Stimulated activated CD4-positive, alpha-beta T cell treated with anti-CD3 and anti-CD28 coated beads, Interleukin-2, amount 100 ng/mL, for 48 hours (primary cell): ENCODE measurements around the gene EDA.
A peak's percentile ranks its signal among the peaks of the same experiment; 100 is the strongest.
"Not testable (repeated sequence)": the region's sequence is repeated elsewhere in the genome, so short reads cannot be mapped to it uniquely, and the experiment has no call there.

Source experiments
- DNase-seq, 2 donors: peaks; one replicate each; pipeline ENCODE4 v3.0.0-alpha.2; 2020

Gene EDA

DNA sequence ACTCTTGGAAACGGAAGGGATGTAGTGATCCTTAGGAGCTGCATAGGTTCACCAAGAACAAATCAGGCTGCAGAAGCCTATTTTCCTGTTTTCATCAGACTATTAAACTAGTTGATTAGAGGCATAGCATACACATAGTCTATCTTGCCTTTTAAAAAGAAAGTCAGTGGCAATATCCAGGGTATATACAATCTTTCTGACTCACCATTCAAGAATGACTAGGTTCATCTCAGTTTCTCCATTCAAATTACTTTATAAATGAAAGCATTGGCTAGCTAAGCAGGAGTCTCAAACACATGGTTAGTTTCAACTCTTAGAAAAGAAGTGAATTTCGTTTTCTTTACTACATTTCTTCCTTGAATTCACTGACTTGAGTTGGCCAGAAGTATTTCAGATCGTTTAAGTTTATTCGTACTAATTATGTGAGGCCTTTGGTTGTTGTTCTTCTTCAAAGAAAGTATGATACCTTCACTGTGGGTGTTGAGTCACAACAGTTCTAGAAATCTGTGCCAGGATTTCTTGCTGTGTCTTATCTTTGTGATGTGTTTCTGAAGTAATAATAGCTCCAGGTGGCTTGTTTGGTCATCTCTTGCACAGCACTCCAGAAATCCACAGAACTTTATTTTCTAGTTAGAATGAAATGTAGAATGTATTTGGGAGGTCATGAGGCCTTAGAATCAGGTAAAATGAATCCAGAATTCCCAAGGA, 345.6 kb downstream of the EDA start:
- no peak for DNase-seq

DNA sequence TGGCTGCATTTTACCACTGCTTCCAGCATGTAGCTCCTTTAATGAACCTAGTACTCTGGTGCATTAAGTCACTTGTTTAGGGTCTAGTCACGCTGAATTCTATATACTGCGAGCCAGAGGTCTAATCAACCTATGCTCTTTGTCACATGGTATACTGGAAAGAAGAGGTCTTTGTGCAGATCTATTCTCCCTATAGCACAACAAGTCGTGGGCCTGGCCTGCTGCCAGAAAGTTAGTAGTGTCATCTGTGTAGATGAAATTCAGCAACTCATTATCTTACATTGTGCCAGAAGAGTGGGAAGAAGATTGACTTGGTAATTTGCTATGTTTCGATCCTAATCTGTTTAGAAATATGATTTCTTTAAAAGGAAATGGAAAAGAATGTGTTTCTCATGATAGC, 353.0 kb downstream of the EDA start:
- DNase-seq, result no peak

DNA sequence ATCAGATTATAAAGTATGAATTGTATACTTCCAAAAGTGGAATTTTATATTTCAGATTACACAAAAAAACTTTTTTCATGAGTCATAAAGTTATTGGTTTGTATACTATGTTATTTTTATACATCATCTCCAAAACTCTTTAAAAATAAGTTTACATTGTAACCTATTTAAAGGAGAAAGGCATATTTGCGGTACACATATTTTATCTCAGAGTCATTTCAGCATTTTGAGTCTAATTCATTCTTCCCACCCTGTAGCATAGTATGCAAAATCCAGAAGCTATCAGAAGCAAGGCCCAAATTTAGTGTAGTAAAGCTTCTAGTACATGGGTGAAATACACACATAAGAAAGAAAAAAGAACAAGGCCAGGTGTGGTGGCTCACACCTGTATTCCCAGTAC, 353.5 kb downstream of the EDA start:
- no peak for DNase-seq

DNA sequence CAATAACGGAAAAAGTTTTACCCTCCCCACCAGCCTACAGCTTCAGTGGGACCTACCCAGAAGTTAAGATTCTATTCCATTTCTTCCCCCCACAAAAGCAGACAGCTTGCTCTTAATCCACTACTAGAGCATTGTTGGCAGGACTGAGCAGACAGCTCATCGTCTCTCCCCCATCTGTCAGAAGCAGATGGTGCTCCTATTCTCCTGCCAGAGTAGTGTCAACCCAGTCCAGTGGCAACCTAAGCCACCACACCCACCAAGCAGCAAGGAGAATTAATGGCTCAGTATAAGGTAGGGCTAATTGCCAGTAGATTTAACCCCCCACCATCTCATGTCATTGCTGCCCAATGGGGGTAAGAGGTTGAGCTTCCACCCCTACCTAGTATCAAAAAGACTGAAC, 371.8 kb downstream of the EDA start:
- no peak for DNase-seq

DNA sequence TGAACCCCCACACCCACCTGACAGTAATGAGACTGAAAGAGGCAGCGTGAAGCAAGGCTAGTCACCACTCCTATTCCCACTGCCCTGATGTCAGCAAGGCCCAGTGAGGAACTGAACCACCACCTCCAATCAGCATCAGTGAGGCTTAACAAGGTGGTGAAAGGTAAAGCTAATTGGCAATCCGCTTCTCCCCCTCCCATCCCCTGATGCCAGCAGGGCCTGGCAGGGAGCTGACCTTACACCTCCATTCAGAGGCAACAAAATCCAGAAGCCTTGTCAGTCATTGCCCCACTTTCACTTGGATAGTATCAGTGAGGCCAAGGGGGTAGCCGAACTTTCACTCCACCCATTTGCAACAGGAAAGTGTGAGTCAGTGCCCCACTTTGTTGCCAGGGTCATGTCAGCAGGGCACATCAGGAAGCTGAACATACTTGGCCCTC, 373.1 kb downstream of the EDA start:
- DNase-seq, result peak in 1 of 2 donors; percentile 0

DNA sequence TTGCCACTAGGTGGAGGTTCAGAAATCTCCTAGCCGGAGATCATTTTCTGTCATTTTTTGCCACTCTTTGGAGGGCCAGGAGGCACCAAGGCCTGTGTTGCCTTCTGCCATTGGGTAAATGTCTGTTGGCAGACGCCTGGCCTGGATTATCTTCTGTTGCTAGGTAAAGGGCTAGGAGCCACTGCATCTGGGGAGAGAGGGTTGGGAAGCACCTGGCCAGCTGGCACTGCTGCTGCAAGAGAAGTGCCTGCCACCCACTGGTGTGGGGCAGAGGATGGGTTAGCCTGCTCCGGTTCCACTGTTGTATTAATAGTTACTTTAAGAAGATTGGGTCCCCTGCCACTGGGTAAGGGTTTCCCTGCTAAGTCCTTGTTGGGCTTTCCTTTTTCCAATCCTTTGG, 375.8 kb downstream of the EDA start:
- no peak for DNase-seq

DNA sequence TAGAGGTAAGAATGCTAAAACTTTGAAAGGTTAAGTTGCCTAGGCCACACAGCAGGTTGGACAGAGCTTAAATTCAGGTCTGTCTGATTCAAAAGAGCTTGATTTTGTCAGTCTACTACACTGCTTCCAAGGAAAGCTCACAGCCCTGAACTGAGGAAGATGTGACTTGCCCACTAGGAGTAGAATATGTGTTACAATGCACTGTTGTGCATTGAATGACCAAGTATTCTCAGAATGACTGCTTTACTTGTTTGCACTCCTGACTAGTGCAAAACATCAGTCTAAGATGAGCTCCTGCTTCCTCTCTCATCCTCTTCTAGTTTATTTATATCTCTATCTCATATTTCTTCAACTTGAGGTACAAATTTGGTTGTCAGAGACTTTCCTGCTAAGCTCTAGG, 377.6 kb downstream of the EDA start:
- DNase-seq, result no peak

DNA sequence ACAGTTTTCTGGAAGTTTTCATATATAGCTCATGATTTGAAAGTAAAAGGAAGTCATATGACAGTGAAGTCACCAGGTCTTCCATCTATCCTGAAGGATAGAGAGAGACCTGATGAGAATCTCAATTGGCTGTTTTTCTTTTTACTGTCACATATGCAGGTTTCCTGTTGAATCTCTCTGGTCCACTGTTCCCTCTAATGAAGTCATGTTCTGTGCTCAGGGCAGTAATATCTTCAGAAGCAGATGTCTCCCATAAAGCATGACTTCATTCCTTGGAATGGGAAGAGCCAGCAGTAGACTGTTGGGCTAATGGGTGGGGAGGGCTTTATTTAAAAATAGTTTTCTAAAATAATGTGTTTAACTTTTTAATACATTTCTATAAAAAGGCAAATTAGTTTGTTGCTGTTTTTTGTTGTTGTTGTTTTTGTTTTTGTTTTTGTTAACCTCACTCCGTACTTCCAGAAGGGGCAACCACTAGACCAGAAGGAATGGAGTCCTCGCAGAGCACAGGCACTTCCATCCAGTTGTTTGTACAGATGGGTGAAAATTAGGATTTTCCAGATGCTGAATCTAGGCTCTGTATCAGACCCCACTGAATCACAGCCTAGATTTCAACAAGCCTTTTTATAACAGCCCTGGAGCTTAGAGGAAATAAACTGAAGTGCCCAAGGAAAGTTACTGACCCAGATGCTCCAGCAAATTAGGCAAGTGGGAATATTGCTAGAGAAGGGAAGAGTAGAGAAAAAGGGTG, 379.6 kb downstream of the EDA start:
- DNase-seq, result no peak

DNA sequence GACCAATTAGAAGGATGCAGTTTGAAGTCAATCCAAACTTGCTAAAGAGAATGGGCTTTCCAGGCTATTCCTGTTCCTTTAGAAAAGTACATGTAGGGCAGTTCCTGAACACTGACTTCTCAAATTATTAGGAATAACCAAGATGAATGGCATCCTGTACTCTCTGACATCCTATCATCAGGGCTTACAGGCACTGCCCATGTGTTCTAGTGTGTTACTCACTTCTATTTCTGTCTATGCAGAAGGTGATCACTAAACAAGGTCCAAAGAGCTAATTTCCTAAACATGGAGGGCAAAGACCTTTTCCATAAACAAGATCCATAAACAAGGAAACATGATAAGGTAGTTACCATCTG, 380.2 kb downstream of the EDA start:
- no peak for DNase-seq

DNA sequence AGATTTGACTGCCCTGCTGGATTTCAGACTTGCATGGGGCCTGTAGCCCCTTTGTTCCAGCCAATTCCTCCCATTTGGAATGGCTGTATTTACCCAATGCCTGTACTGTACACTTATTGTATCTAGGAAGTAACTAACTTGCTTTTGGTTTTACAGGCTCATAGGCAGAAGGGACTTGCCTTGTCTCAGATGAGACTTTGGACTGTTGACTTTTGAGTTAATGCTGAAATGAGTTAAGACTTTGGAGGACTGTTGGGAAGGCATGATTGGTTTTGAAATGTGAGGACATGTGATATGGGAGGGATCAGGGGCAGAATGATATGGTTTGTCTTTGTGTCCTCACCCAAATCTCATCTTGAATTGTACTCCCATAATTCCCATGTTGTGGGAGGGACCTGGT, 382.4 kb downstream of the EDA start:
- not testable (repeated sequence) for DNase-seq

DNA sequence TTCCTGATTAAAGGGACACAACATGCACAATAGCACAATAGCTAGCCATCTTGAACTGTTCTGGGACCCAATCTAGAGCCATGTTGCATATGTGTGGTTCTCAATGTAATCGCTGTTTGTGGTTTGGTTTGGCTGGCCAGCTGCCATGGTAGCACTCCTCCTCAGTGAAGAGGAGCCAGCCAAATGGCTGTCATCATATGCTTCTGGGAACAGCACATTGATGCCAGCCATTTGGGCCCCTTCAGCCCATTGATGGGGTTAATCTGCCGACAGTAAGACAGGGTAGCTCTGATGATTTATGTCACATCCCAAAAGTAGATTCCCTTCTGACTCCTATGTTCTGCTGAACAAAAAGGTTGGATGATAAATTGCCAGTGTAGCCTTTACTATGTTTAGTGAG, 385.4 kb downstream of the EDA start:
- no peak for DNase-seq

DNA sequence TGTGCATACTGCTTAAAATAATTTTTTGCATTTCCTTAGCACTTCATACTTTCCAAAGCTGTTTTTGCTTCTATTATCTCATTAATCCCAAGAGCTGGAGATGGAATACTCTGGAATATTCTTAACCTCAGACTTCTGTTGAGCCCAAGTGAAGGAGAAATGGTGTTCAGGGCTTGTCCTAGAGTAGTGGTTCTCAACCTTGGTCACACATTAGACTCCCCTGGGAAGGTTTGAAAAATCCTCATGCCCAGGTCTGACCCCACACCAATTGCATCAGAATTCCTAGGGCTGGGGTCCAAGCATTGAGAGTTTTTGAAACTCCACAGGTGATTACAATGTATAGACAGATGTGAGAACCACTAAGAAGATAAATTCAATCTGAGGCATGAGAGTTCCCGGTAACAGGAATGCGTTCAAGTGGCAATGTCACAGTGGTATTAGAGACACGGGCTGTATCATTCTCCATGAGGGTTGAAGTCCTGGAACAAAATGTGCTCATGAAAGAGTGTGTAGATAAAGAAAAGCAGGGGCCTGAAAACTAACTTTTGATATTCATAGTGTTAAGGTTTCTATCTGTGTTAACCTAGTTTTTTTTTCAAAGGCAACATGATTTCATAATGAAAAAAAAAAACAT, 385.9 kb downstream of the EDA start:
- no peak for DNase-seq

DNA sequence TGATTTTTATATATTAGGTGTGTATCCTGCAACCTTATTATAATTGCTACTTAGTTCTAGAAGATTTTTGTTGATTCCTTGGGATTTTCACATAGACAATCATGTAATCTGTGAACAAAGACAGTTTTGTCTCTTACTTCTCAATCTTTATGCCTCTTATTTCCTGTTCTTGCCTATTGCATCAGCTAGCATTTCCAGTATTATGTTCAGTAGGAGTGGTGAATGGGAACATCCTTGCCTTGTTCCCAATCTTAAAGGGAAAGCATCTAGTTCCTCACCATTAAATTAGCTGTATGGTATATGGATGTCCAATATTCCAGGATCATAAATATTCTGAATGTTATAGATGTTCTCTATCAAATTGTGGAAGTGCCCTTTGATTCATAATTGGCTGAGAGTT, 392.0 kb downstream of the EDA start:
- no peak for DNase-seq

DNA sequence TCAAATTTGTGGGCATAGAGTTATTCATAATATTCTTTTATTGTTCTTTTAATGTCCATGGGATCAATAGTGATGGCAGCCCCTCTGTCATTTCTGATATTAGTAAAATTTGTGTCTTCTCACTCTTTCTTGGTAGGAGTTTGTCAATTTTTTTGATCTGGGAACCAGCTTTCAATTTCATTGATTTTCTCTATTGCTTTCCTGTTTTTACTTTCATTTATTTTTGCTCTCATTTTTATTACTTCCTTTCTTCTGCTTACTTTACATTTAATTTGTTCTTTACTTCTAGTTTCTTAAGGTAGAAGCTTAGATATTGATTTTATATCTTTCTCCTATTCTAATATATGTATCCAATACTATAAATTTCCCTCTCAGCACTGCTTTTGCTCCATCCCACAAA, 393.1 kb downstream of the EDA start:
- DNase-seq, result no peak

DNA sequence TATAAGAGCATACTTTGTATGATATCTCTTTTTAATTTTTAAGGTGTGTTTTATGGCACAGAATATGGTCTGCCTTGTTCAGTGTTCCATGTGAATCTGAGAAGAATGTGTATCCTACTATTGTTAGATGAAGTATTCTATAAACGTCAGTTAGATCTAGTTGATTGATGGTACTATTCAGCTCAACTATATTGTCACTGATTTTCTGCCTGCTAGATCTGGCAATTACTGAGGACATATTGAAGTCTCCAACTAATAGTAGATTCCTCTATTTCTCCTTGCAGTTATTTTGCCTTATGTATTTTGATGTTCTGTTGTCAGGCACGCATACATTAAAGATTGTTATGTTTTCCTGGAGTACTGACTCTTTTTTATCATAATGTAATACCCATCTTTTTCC, 394.1 kb downstream of the EDA start:
- DNase-seq, result no peak

DNA sequence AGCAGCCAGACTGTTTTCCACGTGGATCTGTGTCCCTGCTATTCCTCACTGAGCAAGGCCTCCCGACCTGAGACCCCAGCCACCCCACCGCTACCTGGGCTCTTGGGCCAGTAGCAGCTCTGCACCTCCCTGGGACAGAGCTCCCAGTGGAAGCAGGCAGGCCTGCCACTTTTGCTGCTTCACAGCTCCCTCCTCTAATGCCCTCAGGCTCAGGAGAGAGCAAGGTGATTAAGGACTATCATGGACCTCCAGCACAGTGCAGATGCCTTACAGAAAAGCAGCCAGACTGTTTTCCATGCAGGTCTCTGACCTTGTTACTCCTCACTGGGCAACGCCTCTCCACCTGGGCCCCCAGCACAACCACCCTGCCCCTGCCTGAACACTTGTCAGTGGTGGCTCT, 396.8 kb downstream of the EDA start:
- no peak for DNase-seq

DNA sequence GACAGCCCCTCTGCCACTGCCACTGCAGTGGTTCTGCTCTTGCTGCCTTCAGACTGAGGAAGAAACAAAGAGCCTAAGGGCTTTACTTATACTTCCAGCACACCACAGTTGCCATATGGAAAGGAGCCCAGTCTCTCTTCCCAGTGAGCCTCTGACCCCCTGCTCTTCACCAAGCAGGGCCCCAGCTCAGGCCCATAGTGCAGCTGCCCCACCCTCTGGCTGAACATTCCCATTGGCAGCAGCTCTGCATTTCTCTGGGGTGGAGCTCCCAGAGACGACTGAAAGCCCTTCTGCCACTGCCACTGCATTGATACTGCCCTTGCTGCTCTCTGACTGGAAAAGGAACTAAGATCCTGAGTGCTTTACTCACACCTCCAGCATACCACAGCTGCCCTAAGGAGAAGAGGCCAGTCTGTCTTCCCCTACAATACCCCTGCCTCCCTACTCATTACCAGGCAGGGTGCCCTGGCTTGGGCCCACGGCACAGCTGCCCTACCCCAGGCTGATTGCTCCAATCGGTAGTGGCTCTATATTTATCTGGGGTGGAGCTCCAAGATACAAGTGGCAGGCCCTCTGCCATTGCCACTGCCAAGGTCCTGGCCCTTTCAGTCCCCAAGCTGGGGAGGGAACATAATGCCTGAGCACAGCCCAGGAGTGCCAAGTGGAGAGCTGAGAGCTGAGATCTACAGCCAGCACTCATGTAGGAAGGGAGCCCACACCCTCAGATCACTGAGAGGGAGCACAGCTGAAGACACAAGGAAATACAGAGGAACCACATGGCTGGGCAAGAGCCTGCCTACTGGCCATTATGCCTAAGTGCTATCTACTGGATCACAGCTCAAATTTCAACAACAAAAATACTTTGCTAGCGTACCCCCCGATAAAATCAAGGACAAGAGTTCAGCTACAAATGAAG, 397.8 kb downstream of the EDA start:
- DNase-seq, result no peak

DNA sequence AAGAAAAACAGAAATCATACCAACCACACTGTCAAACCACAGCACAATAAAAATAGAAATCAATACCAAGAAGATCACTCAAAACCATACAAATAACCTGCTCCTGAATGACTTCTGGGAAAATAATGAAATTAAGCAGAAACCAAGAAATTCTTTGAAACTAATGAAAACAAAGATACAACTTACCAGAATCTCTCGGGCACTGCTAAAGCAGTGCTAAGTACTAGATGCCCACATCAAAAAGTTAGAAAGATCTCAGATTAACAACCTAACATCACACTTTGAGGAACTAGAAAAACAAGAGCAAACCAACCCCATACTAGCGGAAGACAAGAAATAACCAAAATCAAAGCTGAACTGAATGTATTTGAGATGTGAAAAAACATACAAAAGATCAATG, 400.6 kb downstream of the EDA start:
- no peak for DNase-seq

DNA sequence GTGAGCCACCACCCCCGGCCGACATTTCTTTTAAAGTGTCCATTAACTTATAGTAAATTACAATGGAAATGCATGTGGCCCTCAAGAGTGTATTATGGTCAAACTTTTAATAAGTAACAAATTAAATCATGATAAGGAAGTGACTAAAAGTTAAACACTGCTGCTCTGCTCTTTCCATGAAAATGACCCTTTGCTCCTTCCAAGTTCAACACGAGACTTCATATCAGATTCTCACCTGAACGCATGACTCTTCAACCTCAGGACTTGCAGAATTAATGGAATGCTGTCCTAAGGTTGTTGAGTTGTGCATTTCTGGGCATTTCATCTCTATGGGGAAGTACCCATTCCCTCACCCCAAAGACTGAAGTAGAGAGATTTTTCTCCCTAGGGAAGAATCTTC, 406.7 kb downstream of the EDA start:
- DNase-seq, result no peak

DNA sequence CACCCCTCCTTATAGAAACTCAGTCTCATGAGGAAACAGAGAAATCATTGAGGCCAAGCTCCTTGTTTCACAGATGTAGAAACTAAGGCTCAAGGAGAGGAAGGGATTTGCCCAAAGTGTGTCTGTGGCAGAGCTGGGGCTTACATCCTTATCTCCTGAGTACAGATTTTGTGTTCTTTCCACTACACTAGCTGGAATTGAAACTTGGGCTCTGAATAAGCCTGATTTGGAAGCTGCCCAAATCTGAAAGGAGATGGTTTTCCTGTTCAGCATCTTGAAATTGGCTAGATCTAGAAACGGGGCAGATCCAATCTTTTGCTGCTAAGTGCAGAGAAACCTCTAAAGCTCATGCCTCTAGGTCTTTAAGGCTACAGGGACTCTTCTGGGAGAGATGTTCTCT, 409.6 kb downstream of the EDA start:
- no peak for DNase-seq

DNA sequence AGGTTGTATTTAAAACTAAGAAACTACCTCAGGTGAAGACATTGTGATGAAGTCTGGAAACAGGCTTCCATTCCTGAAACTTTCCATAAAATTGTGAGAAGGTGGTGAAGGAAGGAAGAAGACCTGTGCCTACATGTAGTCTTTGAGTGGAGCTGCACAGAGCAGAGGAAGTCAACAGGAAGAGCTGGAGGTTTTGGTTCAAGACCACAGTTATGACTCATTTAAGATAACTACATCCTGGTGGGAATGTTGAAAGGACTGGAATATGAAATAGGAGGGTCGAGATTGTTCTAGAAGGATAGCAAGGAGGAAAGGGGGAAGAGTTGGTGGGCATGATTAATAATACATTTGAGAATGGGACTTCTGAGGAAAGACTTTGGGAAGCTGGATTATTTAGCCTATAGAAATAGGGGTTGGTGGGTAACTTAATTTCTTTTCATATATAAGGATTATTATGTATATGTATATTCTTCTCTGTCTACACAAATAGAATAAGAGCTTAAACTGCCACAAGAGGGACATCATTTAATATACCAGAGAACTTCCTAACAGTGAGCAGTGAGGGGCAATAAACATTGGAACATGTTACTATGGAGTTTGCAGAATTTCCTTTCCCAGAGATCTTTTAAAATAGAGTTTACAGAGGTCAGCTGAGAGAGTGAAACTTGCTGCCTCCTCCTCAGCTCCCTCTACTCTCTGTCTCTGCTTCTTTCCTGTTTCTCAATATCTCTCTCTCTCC, 410.4 kb downstream of the EDA start:
- DNase-seq, result no peak

DNA sequence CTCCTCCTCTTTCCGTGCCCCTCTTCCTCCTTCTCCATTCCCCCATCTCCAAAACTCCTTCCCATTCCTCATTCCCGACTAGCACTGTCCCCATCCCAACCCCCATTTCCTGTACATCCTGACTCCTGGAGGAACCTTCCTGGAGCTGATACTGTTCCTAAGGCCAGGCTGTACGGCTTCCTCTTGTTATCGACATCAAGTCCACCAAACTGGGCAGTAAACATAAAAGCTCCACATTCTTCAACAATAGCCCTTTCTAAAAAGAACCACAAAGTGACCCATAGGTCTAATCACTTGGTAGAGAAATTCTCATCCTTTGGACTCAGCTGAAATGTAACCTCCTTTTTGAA, 410.9 kb downstream of the EDA start:
- DNase-seq, result no peak

DNA sequence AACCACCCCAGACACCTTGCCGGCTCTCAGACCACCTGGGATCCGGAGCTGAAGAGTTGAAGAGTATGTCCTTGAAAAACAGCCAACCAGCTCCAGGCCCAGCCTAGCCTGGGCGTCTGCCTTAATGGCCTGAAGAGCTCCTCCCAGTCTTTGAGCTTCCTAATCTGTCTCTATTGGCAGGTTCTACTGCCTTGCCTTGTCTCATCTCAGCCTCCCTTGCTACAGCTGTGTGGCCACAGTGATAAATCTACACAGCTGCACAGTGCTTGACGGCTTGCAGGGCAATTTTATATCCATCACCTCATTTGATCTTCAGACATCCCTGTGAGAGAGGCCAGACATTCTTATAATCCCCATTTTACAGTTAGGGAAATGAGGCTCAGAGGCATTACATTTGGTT, 413.9 kb downstream of the EDA start:
- no peak for DNase-seq
